DMS79 treated with DMSO at 0.1 percent for 48 hours (cell line): ENCODE results near the gene PRMT9.

Experiments
- DNase-seq: peaks from one replicate; lab custom pipeline; 2025; lab: John Stamatoyannopoulos, UW

PRMT9 gene

DNA sequence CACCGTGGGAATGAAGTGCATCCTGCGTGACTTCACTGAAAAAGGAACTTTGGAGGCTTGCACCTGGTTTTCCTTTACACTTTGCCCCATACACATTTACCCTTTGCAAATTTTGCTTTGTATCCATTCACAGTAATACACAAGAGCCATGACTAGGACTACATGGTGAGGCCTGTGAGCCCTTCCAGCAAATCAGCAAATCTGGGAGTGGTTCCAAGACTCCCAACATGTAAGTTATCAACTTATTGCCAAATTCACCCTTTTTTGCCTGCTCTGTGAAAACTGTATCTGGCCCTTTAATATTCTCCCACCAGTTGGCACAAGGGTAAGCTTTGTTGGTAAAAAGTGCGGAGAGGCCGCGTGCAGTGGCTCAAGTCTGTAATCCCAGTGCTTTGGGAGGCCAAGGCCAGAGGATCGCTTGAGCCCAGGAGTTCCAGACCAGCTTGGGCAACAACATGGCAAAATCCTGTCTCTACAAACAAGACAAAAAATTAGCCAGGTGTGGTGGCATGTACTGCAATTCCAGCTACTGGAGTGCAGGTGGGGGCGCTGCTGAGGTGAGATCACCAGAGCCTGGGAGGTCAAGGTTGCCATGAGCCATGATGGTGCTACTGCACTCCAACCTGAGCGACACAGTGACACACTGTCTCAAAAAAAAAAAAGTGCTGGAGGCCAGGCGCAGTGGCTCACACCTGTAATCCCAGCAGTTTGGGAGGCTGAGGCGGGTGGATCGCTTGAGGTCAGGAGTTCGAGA, 5.0 kb downstream of the PRMT9 start:
- DNase-seq, result no peak

DNA sequence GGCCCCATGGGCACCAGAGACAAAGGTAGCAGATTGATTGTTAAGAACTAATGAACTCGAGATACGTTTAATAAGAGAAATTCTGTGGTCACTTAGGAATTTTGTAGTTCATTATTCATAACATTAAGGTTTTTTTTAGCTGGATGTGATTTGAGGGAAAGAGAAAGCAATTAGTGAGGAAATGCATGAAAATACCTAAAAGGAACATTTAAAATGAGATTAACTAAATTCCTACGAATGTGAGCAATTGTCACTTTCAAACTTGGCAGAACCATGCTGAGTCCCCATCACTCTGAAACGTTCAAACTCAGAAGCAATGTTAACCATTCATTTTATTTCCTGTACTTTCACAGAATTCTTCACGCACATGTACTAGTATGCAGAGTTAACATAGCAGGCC, 5.9 kb downstream of the PRMT9 start:
- DNase-seq, result no peak

DNA sequence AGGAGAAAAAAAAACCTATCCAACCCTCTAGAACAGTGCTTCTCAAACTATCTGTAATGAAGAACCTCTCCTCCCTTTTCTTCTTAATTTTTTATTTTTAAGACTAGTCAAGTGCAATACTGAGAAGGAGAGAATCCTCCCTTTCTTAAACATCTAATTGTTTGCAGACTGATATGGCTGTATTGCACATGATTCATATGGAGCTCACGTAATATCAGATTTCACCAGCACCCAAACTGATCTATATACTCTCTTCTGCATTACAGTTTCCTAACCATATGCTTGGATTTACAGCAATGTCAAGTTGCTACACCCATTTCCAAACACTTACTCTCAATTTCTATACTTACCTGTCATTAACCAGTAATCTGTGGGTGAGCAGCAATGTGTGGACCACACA, 9.5 kb downstream of the PRMT9 start:
- DNase-seq, result no peak

DNA sequence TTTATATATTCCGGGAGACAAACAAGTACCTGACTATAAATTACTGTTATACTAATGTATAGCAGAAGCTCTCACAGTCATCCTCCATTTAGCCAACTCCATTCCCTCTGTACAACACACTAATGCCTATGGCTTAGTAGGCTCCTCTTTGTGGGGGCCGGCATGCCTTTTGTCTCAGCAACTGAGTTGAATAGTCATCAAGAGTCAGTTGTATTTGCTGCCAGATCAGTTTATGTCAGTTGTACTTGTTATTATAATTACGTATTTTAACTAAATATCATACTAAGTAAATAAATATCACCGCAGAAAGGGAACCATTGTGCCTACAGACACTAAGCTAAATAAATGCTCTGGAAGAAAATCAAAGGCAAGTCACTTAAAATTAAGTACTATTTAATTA, 9.9 kb downstream of the PRMT9 start:
- no peak for DNase-seq

DNA sequence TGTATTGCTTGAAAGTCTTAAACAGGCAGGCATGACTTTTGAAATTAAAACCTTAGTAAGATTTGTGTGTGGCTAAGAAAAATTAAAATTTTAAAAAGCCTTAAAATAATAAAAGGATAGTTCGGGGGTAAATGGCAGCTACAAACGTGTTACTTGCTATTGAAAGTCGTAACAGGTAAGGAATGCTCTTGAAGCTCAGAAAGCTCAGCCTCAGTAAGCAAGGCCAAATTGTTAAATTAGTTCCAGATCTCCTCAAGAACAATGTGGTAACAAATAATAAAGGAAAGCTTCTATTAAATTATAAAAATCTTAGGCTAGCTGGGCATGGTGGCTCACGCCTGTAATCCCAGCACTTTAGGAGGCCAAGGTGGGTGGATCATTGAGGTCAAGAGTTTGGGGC, 25.5 kb downstream of the PRMT9 start:
- DNase-seq, result no peak

DNA sequence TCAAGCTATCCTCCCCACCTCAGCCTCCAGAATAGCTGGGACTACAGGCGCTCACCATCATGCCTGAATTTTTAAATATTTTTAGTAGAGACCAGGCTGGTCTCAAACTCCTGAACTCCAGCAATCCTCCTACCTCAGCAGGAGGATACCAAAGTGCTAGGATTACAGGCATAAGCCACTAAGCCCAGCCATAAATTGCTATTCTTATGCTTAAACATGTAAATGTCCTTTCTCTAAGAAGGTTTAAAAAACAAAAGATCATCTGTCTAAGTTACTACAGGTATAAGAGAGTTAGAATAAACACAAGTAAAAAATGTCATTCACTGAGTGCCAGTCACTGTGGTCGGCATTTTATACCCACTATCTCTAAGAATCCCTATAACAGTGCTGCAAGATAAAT, 28.3 kb downstream of the PRMT9 start:
- DNase-seq, result no peak

DNA sequence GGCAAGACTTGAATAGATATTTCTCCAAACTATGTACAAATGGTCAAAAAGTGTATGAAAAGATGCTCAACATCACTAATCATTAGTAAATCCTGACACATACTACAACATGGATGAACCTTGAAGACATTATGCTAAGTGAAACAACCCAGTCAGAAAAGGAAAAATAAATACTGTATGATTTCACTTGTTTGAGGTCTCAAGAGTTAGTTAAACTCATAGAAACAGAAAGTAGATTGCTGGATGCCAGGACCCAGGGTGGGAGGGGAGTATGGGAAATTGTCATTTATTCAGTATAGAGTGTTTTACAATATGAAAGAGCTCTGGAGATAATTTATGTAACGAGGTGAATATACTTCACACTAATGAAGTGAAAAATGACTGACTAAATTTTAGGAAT, 32.4 kb downstream of the PRMT9 start:
- DNase-seq, result no peak

DNA sequence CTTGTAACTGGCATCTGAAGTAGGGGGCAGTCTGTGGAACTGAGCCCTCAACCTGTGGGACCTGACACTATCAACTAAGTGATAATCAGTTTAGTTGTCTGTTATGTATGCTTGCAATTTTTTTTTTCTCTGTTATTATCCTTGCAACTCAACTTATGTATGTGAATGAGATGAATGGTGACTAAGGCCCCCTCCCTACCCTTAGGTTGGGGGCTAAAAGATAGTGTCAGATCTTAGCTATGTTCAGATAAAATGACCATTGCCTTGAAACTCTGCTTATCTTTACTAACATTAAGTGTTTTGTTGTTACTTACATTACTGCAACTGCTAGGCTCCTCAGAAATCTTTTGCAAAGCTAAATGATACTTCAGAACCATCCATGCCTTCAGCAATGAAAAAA, 35.3 kb downstream of the PRMT9 start:
- DNase-seq, result no peak

DNA sequence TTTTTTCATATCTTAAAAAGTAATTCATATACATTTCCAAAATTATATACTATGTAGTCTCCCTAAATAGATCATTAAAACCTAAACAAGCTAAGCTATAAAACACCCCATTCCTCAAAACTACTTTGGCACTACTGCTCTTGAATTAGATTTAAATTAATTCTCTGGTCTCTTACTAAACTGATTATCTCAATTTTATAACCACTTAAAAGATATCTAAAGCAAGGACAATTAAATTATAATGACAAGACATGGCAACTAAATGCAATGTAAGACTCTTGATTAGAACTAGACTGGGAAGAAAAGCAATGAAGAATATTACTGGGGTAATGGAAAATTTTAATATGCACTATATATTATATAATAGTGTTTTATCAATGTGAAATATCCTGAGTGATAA, 38.9 kb downstream of the PRMT9 start:
- no peak for DNase-seq

DNA sequence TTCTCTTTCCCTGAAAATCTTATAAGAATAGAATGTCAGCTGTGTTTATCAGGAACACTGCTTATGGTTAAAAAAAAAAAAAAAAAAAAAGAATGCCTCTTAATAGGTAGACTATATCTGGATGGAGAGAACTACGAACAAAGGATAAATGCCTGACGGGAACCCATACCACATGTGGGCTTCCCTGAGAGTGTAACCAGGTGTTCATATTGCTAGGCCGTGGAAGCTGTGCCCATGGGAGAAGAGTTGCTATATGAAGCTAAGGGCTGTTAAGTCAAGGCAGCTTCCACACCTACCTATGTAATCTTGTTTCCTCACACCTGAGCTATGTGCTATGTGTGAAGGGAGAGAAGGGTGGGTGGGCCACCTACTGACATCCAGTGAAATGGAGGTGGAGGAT, 39.5 kb downstream of the PRMT9 start:
- no peak for DNase-seq

DNA sequence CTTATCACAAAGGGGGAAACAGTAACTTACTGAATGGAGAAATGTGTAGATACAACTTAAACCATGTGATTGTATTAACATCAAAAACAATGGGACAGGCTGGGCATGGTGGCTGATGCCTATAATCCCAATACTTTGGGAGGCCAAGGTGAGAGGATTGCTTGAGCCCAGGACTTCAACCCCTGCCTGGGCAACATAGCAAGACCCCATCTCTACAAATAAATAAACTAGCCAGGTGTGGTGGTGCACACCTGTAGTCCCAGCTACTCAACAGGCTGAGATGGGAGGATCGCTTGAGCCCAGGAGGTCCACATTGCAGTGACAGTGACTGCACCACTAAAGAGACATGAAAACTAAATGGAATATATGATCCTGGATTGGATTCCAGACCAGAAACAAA, 40.3 kb downstream of the PRMT9 start:
- no peak for DNase-seq

DNA sequence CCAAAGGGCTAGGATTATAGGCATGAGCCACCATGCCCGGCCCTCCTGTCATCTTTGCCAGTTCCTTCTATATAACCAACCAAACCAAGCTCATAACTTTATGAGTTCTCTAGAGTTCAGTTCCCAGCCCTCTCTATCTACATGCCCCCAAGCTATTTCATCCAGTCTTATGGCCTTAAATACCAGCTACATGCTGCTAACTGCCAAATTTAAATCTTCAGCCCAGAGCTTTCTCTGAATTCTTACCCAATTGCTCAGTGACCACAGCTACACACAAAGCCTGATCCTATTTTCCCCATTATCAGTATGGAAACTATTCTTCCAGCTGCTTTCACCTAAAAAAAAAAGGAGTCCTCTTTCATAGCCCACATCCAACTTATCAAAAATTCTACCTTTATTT, 43.6 kb downstream of the PRMT9 start:
- DNase-seq, result no peak

DNA sequence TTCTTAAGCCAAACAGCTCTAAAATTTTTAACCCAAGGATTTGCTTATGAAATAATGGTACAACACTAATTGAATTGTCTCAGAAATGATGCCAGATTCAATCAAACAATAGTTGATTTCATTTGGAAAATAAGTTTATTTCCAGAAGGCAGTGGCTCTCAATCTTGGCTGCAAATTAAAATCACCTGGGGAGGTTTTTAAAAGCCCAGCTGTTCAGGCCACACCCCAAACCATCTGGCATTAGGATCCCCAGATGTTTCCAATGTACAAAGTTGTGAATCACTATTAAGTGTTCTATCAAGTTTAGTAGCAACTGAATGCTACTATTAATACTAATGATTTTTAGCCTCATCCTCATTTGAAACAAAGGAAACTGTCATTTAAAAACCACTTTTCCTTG, 44.6 kb downstream of the PRMT9 start:
- DNase-seq, result no peak

DNA sequence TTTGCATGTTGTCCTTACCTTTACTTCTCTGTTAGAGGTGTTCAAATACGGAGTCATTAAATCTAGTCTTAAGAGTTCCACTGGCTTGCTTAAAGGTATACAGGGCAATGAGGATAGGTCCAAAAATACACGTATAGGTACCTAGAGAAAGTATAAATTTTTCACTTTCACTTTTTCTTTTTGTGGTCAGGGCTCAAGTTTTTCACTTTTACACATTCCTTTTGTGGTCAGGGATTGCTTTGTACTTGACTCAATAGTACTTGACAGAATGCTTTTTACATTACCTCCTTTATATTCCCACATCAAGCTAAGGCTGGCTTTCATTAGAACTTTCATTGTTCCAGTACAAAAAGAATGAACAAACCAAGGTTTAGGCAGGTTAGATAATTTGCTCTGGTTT, 45.0 kb downstream of the PRMT9 start:
- DNase-seq, result no peak

DNA sequence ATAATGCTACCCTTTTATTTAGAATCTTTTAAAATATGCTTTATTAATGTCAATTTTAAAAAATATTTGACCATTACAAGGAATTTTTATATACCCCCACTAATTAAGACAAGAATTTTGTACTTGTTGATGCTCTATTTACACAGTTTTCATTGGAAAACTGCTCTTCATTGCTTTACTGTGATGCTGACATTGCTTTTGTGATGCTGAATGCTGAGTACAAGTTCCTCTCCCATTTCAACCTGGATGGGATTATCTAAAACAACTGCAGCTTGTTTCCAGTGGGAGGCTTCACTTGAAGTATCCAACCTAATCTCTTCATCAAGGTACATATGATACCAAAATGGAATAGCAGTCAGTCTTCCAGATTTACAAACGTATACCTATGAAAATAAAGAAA, 45.6 kb downstream of the PRMT9 start:
- DNase-seq, result no peak

DNA sequence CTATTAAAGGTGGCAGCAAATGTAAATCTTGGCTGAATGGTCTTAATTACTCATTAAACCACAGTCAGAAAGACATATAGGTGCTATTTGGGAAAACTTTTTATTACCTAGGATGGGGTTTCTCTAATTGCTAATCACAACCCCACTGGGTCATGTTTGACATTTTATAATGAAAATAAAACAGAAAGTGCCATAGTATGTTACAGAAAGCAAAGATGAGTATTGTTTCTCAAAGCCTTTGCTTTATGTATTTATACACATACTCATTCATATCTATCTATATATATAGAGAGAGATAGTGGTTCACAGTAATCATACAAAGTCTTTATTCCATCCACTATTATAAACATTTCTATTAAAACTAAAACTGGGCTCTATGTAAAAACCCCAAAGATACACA, 48.6 kb downstream of the PRMT9 start:
- no peak for DNase-seq

DNA sequence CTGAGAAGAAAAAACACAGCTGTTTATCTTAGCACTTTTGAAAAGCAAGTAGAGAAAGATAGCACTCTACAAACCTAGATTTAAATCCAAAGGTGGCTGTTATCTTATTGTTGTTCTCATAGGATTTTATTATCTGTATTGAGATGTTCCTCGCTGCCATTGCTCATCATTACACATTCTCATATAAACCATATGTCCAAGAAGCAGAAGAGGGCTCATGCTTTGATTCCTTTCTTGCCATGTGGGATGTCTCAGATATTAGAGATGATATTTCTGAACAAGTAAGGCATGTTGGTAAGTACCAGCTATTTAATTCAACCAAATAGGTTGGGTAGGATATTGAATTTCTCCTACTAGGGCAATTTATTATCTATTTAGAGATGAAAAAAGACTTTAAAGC, 50.3 kb downstream of the PRMT9 start:
- DNase-seq, result no peak

DNA sequence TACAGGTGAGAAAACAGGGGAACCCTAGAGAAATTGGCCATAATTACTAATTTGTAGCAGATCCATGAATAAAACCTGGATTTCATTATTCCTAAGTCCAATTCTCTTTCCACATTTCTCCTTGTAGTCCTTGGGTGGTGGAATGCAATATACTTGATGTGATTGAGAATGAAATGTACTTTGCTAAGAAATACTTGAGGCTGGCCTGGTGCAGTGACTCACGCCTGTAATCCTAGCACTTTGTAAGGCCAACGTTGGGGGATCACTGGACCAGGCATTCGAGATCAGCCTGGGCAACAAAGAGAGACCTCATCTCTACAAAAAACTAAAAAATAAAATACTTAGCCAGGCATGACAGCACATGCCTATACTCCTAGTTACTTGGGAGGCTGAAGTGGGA, 50.9 kb downstream of the PRMT9 start:
- no peak for DNase-seq

DNA sequence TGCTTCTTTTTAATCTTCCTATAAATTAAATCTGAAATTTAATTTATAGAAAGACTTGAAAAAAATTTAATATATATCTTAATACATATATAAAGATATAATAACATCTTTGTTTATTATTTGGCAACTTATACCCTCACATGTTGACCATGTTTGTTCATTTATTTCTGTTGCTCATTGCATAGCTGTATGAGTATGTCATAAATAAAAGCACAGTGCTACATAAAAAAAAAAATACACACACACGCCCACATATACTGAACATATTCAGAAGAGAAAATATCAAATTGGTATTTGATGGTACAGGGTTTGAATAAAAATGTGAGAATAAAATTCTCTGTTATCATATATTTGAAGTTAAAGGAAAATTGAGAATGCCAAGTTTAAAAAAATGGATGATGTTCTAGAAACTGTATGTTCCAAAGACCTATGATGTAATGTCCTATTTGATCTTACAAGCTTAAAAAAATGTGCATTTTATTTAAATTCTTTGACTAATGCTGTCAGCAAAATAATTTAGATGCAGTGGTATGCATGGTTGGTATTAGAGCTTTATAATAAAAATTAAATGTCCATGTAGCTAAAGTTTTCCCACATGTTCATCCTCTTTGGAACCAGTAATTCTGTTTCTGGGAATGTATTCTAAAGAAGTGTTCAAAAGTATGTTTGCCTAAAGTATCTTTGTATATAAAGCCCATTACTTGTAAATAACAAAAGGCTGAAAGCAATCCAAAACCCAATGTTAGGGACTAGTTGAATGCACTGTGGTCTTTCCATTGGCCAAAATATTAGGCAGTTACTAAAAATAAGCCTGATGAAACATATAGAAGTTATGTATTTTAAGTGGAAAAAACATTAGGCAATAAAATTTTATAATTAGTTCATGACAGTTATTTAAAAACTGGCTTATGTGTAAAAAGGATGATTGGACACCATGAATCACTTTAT, 53.9 kb downstream of the PRMT9 start:
- DNase-seq, result no peak

DNA sequence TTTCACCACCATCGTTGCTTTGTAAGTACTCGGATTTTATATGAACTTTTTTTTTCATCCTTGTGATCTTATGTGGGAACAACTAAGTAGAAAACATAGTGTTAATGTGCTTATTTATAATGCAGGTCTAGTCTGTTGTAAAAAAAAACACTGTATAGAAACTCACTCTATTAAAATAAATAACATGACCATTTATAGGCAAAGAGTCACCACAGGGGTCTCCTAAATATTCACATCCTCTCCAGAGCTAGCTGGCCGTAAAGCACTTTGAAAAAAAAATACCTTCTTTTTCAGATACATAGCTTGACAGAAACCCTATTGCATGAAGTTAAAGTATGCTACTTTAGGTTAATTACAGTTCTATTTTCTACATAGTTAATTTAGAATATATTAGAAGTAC, 55.5 kb downstream of the PRMT9 start:
- no peak for DNase-seq

DNA sequence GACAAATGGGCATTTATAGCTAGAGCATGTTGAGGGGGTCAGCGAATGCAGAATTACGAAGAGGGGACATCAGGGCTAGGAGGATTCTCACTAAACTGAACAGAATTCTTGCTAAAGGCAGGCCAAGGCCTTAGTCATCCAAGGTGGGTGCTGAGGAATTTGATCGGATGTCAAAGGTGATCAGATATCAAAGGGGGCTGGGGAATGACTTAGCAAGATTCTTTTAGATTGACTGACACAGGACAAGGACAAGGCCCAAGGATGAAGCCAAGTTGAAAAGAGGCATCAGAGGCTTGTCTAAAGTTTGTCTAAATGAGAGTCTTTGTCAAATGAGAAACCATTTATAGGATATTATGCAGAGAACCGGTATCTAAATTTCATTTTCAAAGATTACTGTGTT, 57.1 kb downstream of the PRMT9 start:
- DNase-seq, result no peak

DNA sequence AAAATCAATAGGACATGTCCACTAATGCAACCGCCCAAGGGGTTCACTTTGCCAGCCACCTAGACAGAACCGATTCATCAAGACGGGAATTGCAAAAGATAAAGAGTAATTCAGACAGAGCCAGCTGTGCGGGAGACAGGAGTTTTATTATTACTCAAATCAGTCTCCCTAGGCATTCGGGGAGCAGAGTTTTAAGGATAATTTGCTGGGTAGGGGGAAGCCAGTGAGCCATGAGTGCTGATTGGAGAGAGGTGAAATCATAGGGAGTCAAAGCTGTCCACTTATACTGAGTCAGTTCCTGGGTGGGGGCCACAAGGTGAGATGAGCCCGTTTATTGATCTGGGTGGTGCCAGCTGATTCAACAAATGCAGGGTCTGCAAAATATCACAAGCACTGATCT, 58.2 kb downstream of the PRMT9 start:
- no peak for DNase-seq

DNA sequence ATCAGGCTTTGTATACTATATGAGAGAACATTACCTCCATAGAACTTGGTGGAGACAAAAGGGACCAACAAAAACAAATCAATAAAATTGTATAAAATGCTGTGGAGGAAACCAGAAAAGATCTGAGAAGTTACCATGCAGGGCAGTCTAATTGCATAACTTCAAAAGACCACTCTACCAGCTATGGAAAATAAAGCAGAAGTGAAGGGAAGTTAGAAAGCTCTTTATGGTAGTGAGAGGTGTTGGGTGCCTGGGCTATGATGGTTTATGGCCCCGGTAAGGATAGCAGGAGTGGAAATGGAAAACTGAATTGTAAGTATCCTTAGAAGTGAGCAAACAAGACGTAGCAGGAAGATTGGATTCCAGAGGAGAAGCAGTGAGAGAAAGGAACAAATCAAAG, 63.6 kb downstream of the PRMT9 start:
- DNase-seq, result no peak
